Small intestine (tissue), 7 donors: ENCODE data around the gene HMOX1. TPM values are rescaled to one million over a fixed set of nuclear protein-coding genes. Genes with fewer than 3 reads are reported as not detected.

Experiments
- DNase-seq, 2 donors: peaks; one replicate each; pipeline versions ENCODE4 v3.0.0 to v3.0.0-alpha.2; 2013
- FAIRE-seq: peaks from 2 replicates; lab custom pipeline; 2012; peaks lifted over from hg19 to GRCh38; lab: Jason Lieb, UNC
- H3K27ac ChIP-seq, 3 donors: one replicate each; pipeline ENCODE4 v1.5.1; 2013; ENCODE audit warnings: low read length in 2 of 3, mild to moderate bottlenecking in 2 of 3, control low read depth in 1 of 3, inconsistent platforms in 1 of 3, low read depth in 1 of 3, moderate library complexity in 1 of 3
- H3K27me3 ChIP-seq, 3 donors: one replicate each; pipeline ENCODE4 v1.6.1; 2013; ENCODE audit warnings: low read length in 3 of 3, inconsistent platforms in 1 of 3; ENCODE audit not compliant: control insufficient read depth in 3 of 3, insufficient read depth in 3 of 3
- H3K36me3 ChIP-seq, 3 donors: one replicate each; pipeline ENCODE4 v1.6.1; 2013; ENCODE audit warnings: low read length in 3 of 3, inconsistent platforms in 1 of 3, low read depth in 1 of 3, mild to moderate bottlenecking in 1 of 3, moderate library complexity in 1 of 3; ENCODE audit not compliant: control insufficient read depth in 3 of 3, insufficient read depth in 2 of 3
- H3K4me1 ChIP-seq, 3 donors: one replicate each; pipeline ENCODE4 v1.6.1; 2013; ENCODE audit warnings: low read length in 2 of 3, inconsistent platforms in 1 of 3, low read depth in 1 of 3, mild to moderate bottlenecking in 1 of 3, moderate library complexity in 1 of 3; ENCODE audit not compliant: control insufficient read depth in 3 of 3, insufficient read depth in 2 of 3
- H3K4me3 ChIP-seq, 3 donors: one replicate each; pipeline ENCODE4 v1.5.1; 2013; ENCODE audit warnings: low read length in 3 of 3, control low read depth in 1 of 3, inconsistent platforms in 1 of 3, low read depth in 1 of 3, mild to moderate bottlenecking in 1 of 3, moderate library complexity in 1 of 3
- H3K9me3 ChIP-seq, 2 donors: one replicate each; pipeline ENCODE4 v1.6.1; 2013; ENCODE audit warnings: low read depth in 1 of 2, low read length in 1 of 2; ENCODE audit not compliant: control insufficient read depth in 2 of 2, insufficient read depth in 1 of 2
- WGBS, 3 donors: extraction: QIAGEN DNeasy Blood & Tissue Kit; methylation state at CpG; one replicate each; pipeline ENCODE4 v1.1.7; 2013; 5-methylcytosine and 5-hydroxymethylcytosine counted together
- polyA plus RNA-seq, 4 donors: library from polyadenylated mRNA; stranded (reverse) in 3 of 4; unstranded in 1 of 4; fragments of 200-250 nt in 3 of 4; fragments of 120-200 nt in 1 of 4; gene quantifications; one replicate each; pipeline versions ENCODE4 v1.2.1 to v1.2.3, GENCODE V29; 2013
- donor health status: healthy with polysubstance abuse.
- donor health status: control.
- donor health status: control.
- donor health status: Bipolar disorder and iron deficiency.
- donor health status: healthy.

HMOX1 gene
- polyA plus RNA-seq, 4 donors = 22.3 to 119 (median 79.8) TPM

DNA sequence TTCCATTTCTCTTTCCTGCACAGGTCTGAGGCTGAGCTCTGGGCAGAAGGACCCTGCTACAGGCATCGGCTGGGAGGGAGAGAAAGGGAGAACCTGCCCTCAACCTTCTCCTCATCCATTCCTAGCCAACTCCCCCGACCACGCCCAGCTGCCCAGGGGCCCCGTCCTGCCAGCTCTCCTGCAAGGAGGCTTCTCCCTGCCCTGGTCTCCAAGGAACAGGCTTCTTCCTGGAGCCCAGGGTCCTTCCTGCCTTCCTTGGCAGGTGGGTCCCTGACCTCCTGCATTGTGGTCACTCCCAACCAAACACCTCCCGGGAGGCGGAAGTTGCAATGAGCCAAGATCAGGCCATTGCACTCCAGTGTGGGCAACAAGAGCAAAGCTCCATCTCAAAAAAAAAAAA, 12.5 kb upstream of the HMOX1 start:
- 25 to 60% (median 33%) methylated on average over 5 to 6 of the region's 6 CpGs for WGBS, 3 donors
- no peak overlapping the region for H3K4me3 ChIP-seq
- FAIRE-seq (no peak), DNase-seq (peak in 1 of 2 donors; percentile 50)
- H3K27ac ChIP-seq = peak overlapping the region in 2 of 3 donors; percentile 39 to 51
- peaks cover 0 to 24% (median 6%) of the 10 kb centered on the region in 3 donors for H3K4me1 ChIP-seq
- H3K27me3 ChIP-seq = no peaks in the 10 kb centered on the region
- H3K9me3 ChIP-seq = no peaks in the 10 kb centered on the region
- H3K36me3 ChIP-seq = no peaks in the 10 kb centered on the region

GRCh38 chr22:35369996-35370395, 10.9 kb upstream of the HMOX1 start:
- WGBS, 3 donors = 69 to 82% (median 77%) methylated on average over 2 of the region's 2 CpGs
- Histone ChIP-seq H3K36me3 (no peaks in the 10 kb centered on the region), H3K27me3 (no peaks in the 10 kb centered on the region), H3K9me3 (no peaks in the 10 kb centered on the region), H3K4me1 (peaks cover 0 to 24% (median 6%) of the 10 kb centered on the region in 3 donors), H3K27ac (no peak overlapping the region), H3K4me3 (no peak overlapping the region)
- DNase-seq (no peak), FAIRE-seq (no peak)

GRCh38 chr22:35373781-35374180, 7.1 kb upstream of the HMOX1 start:
- no peaks in the 10 kb centered on the region for H3K36me3 ChIP-seq
- H3K9me3 ChIP-seq = no peaks in the 10 kb centered on the region
- no peak for DNase-seq
- WGBS, 3 donors = 77 to 83% (median 81%) methylated on average over 6 of the region's 6 CpGs
- H3K27ac ChIP-seq = no peak overlapping the region
- no peak for FAIRE-seq
- no peak overlapping the region for H3K4me3 ChIP-seq
- H3K27me3 ChIP-seq = no peaks in the 10 kb centered on the region
- H3K4me1 ChIP-seq = peaks cover 8 to 39% (median 11%) of the 10 kb centered on the region in 3 donors

GRCh38 chr22:35375031-35375430, 5.9 kb upstream of the HMOX1 start:
- Histone ChIP-seq H3K4me3 (no peak overlapping the region), H3K36me3 (no peaks in the 10 kb centered on the region), H3K9me3 (no peaks in the 10 kb centered on the region), H3K4me1 (peaks cover 6 to 48% (median 11%) of the 10 kb centered on the region in 3 donors), H3K27me3 (no peaks in the 10 kb centered on the region), H3K27ac (no peak overlapping the region)
- WGBS, 3 donors = 84 to 91% (median 87%) methylated on average over 3 of the region's 3 CpGs
- DNase-seq = no peak
- no peak for FAIRE-seq

DNA sequence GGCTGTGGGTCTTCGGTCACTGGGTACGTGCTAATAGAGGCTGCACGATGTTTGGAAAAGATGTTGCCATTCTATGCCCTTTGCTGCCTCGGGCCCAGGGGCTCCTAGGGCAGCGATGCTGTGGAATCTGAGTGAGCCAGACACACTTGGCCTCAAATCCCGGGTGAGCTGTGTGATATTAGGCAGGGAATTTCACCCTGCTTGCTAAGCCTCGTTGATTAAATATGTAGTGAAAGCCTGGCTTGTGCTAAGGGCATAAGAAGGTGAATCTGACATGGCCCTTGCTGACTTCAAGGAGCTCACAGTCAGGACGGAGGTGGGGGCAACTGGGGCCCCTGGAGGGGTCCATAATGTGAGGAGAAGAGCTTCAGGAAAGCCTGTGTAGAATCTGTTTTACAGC, 5.4 kb upstream of the HMOX1 start:
- H3K4me3 ChIP-seq = no peak overlapping the region
- DNase-seq (no peak), FAIRE-seq (no peak)
- H3K36me3 ChIP-seq = no peaks in the 10 kb centered on the region
- 85 to 88% (median 88%) methylated on average over 8 of the region's 8 CpGs for WGBS, 3 donors
- no peak overlapping the region for H3K27ac ChIP-seq
- no peaks in the 10 kb centered on the region for H3K27me3 ChIP-seq
- no peaks in the 10 kb centered on the region for H3K9me3 ChIP-seq
- H3K4me1 ChIP-seq = peaks cover 9 to 53% (median 11%) of the 10 kb centered on the region in 3 donors

- H3K27ac ChIP-seq = peak overlapping the region; percentile 90 to 95 (median 94)
- H3K27me3 ChIP-seq = no peaks in the 10 kb centered on the region
- 4 to 11% (median 8%) methylated on average over 17 of the region's 17 CpGs for WGBS, 3 donors
- H3K4me1 ChIP-seq = peaks cover 9 to 61% (median 11%) of the 10 kb centered on the region in 3 donors
- H3K36me3 ChIP-seq = no peaks in the 10 kb centered on the region
- no peaks in the 10 kb centered on the region for H3K9me3 ChIP-seq
- H3K4me3 ChIP-seq = no peak overlapping the region
- DNase-seq (peak; percentile 93 to 99), FAIRE-seq (no peak)
Measured at GRCh38 chr22:35376728-35377472, 4.0 kb upstream of the HMOX1 start.

DNA sequence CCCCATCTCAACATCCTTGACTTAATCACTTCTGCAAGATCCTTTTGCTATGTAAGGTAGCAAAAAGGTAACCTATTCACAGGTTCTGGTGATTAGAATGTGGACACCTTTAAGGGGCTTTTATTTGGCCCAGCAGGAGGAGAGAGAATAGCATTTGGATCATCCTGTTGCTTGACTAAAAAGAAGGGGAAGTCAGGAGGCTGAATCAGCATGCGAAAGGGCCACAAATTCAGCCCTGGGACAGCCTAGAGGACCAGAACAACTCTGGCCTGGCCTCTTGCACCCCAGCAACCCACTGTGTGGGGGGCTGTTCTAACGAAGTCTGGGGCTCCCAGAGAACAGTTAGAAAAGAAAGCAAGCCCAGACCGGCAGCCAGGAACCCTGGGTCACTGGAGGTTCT, 3.2 kb upstream of the HMOX1 start:
- 39 to 64% (median 49%) methylated on average over 3 of the region's 3 CpGs for WGBS, 3 donors
- H3K9me3 ChIP-seq = no peaks in the 10 kb centered on the region
- H3K36me3 ChIP-seq = peaks cover 0 to under 1% (median 0%) of the 10 kb centered on the region in 3 donors
- DNase-seq (no peak), FAIRE-seq (no peak)
- no peaks in the 10 kb centered on the region for H3K27me3 ChIP-seq
- H3K27ac ChIP-seq = peak overlapping the region; percentile 90 to 95 (median 94)
- no peak overlapping the region for H3K4me3 ChIP-seq
- peaks cover 9 to 57% (median 11%) of the 10 kb centered on the region in 3 donors for H3K4me1 ChIP-seq

- Histone ChIP-seq H3K27me3 (no peaks in the 10 kb centered on the region), H3K27ac (peak overlapping the region; percentile 90 to 95 (median 94)), H3K9me3 (no peaks in the 10 kb centered on the region), H3K4me3 (no peak overlapping the region), H3K4me1 (peaks cover 9 to 64% (median 11%) of the 10 kb centered on the region in 3 donors), H3K36me3 (peaks cover 0 to 8% (median 0%) of the 10 kb centered on the region in 3 donors)
- DNase-seq = peak in 1 of 2 donors; percentile 55
- no peak for FAIRE-seq
- 24 to 57% (median 53%) methylated on average over 3 of the region's 3 CpGs for WGBS, 3 donors
Measured at GRCh38 chr22:35378621-35379020, 2.3 kb upstream of the HMOX1 start.
